Heart right ventricle (tissue), 16 donors: ENCODE data around the gene NGB. TPM values are rescaled to one million over a fixed set of nuclear protein-coding genes. Genes with fewer than 3 reads are reported as not detected.

Experiments
- ATAC-seq, 8 donors: fragments of 200-7000 bp; cut with Tn5 transposase; one replicate each; pipeline ENCODE4 v1.9.1; 2020; ENCODE audit warnings: mild to moderate bottlenecking in 8 of 8, moderate library complexity in 8 of 8, moderate number of reproducible peaks in 1 of 8
- DNase-seq, 2 donors: peaks; one replicate each; pipeline ENCODE4 v3.0.0-alpha.2; 2020
- H3K27ac ChIP-seq, 10 donors: fragments of 200-600 bp; sonication (generic) in 2 of 10; one replicate each; pipeline versions ENCODE4 v1.5.0 to v1.8.0; 2020 to 2022; ENCODE audit warnings: mild to moderate bottlenecking in 3 of 10
- H3K27me3 ChIP-seq, 7 donors: fragments of 200-600 bp; one replicate each; pipeline ENCODE4 v1.8.0; 2021 to 2022; ENCODE audit warnings: mild to moderate bottlenecking in 2 of 7
- H3K36me3 ChIP-seq, 9 donors: fragments of 200-600 bp; sonication (generic) in 1 of 9; one replicate each; pipeline versions ENCODE4 v1.5.0 to v1.8.0; 2020 to 2022; ENCODE audit warnings: mild to moderate bottlenecking in 2 of 9
- H3K4me1 ChIP-seq, 9 donors: fragments of 200-600 bp; sonication (generic) in 1 of 9; one replicate each; pipeline versions ENCODE4 v1.5.0 to v1.8.0; 2020 to 2022; ENCODE audit warnings: mild to moderate bottlenecking in 4 of 9
- H3K4me3 ChIP-seq, 10 donors: fragments of 200-600 bp; sonication (generic) in 2 of 10; one replicate each; pipeline versions ENCODE4 v1.5.0 to v1.8.0; 2020 to 2022; ENCODE audit warnings: mild to moderate bottlenecking in 7 of 10, moderate library complexity in 2 of 10
- H3K9me3 ChIP-seq, 11 donors: fragments of 200-600 bp in 10 of 11; sonication (generic) in 2 of 11; one replicate each; pipeline versions ENCODE4 v1.5.0 to v1.8.0; 2013 to 2022; ENCODE audit warnings: mild to moderate bottlenecking in 2 of 11, control low read depth in 1 of 11, moderate library complexity in 1 of 11
- WGBS, 2 donors: extraction: QIAGEN DNeasy Blood & Tissue Kit; methylation state at CpG; one replicate each; pipeline ENCODE4 v1.1.7; 2013; ENCODE audit warnings: inconsistent platforms in 1 of 2; 5-methylcytosine and 5-hydroxymethylcytosine counted together
- intact Hi-C, 10 donors: fragments of 100-400 bp; cut with DNase I; formaldehyde crosslinking; loops; one replicate each; pipeline versions ENCODE4 v1.11.1 to v1.14.2; 2022
- polyA plus RNA-seq, 2 donors: library from polyadenylated mRNA; stranded (reverse); fragments of 200-250 nt; gene quantifications; one replicate each; pipeline ENCODE4 v1.2.3, GENCODE V29; 2013
- total RNA-seq, 10 donors: library from RNA; stranded (reverse); fragmentation: NEBNext Ultra II Directional in 3 of 10; extraction: Animal tissue kit (Norgen Biotek cat#: 25700) in 3 of 10; gene quantifications; one replicate each; pipeline versions ENCODE4 v1.2.1 to v1.2.4, GENCODE V29; 2021 to 2023
- TF ChIP-seq, protein P1 (sequence below), 9 donors: fragments of 200-600 bp; sonication (generic) in 2 of 9; IDR thresholded peaks; one replicate each; pipeline versions ENCODE4 v1.5.0 to v1.8.0; 2021 to 2022; ENCODE audit warnings: antibody characterized with exemption in 9 of 9, mild to moderate bottlenecking in 5 of 9, moderate library complexity in 1 of 9
- donor health status: Arrhythmogenic right ventricular cardiomyopathy.
- donor health status: ischemic (EF 13 %, LVEDD 7.1; RV severe dilation, severe dysfunction).
- donor health status: healthy with polysubstance abuse.
- donor health status: DM: no; HTN: yes; CAD: no.
- donor health status: DM: no; HTN: no; CAD: no.
- donor health status: ischemic (EF 25% LVEDD 6.9; RV normal size, moderate dysfunction).
- donor health status: ischemic (EF 25% LVEDD 5.7; RV mildly dilated, moderate dysfunction).
- donor health status: healthy.
- donor health status: DM: yes; HTN: yes; CAD: no.
- donor health status: Ischemic cardiomyopathy.
- donor health status: ischemic (EF 35%, LVEDD 5.7; RV mildly dilated, moderate dysfunction).
- donor health status: nonischemic (EF 11% LVEDD 7.7; RV severe dilation, severe dysfunction).
- donor health status: DM: yes; HTN: yes; CAD: no.
- donor health status: PGD.
- donor health status: ischemic (EF 29% LVEDD 5.4; RV normal size, mild dysfunction).
- donor health status: nonischemic (EF 23%, LVEDD 6.1; RV moderate dilation, normal function).

NGB gene
- total and polyA plus RNA-seq, 12 donors, result not detected

DNA sequence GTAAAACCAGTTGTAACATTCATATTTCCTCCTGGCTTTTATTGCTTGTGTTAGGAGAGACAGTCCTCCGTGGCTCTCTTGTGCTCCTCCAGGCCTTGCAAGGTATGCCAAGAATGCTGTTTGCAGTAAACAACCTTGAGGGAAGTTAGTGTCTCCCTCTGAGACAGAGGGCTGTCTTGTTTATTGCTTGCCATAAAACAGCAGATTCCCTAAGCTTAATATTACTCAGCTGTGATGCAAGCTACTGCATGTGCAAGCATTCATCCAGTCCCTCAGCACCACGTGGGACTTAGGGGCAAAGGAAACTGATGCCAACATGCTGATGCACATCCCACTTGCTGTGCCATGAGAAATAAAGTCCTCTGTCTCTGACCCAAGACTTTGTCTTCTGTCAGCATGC is 43.0 kb upstream of the NGB start:
- peaks cover 0 to 10% (median 0%) of the 10 kb centered on the region in 9 donors for H3K36me3 ChIP-seq
- H3K27me3 ChIP-seq, result no peaks in the 10 kb centered on the region
- intact Hi-C loops, result loop anchor here in 6 of 10 donors (5.0 to 10.0 kb wide), 7 partner anchors 159 to 439 kb away; partner anchors contain the start of gene ZDHHC22 (in 1 of the 6)
- TF ChIP-seq, protein P1, sequence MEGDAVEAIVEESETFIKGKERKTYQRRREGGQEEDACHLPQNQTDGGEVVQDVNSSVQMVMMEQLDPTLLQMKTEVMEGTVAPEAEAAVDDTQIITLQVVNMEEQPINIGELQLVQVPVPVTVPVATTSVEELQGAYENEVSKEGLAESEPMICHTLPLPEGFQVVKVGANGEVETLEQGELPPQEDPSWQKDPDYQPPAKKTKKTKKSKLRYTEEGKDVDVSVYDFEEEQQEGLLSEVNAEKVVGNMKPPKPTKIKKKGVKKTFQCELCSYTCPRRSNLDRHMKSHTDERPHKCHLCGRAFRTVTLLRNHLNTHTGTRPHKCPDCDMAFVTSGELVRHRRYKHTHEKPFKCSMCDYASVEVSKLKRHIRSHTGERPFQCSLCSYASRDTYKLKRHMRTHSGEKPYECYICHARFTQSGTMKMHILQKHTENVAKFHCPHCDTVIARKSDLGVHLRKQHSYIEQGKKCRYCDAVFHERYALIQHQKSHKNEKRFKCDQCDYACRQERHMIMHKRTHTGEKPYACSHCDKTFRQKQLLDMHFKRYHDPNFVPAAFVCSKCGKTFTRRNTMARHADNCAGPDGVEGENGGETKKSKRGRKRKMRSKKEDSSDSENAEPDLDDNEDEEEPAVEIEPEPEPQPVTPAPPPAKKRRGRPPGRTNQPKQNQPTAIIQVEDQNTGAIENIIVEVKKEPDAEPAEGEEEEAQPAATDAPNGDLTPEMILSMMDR (IDR thresholded peaks at IDR 0.05), result no peak
- no peak for DNase-seq
- no peak overlapping the region for H3K4me3 ChIP-seq
- no peak overlapping the region for H3K27ac ChIP-seq
- no peak for ATAC-seq
- peaks cover 0 to 54% (median 20%) of the 10 kb centered on the region in 9 donors for H3K4me1 ChIP-seq
- 16 to 31% methylated on average over 2 of the region's 2 CpGs for WGBS, 2 donors
- no peaks in the 10 kb centered on the region for H3K9me3 ChIP-seq

DNA sequence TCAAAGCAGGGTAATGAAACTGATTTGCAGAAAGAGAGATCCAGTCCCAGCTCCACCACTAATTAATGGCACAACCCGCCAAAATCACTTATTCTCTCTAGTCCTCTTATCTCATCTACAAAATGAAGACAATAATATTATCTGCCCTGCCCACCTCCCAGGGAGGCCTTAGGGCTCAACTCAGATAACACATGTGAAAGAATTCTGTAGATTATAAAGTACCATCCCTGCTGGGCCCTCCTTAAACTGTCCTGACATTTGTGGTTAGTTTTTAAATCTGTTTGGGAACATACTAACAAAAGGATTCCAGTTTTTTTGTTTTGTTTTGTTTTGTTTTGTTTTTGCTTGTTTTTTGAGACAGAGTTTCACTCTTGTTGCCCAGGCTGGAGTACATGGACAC is 42.4 kb upstream of the NGB start:
- Histone ChIP-seq H3K27ac (no peak overlapping the region), H3K4me3 (no peak overlapping the region), H3K27me3 (no peaks in the 10 kb centered on the region), H3K9me3 (no peaks in the 10 kb centered on the region), H3K4me1 (peaks cover 0 to 49% (median 20%) of the 10 kb centered on the region in 9 donors), H3K36me3 (peaks cover 0 to 10% (median 0%) of the 10 kb centered on the region in 9 donors)
- no peak for ATAC-seq
- no peak for DNase-seq
- WGBS, 2 donors, result 63 to 72% methylated on average over 1 of the region's 1 CpG
- TF ChIP-seq, protein P1 (IDR thresholded peaks at IDR 0.05), result no peak
- intact Hi-C loops, result loop anchor here in 6 of 10 donors (5.0 to 10.0 kb wide), 7 partner anchors 159 to 439 kb away; partner anchors contain the start of gene ZDHHC22 (in 1 of the 6)

DNA sequence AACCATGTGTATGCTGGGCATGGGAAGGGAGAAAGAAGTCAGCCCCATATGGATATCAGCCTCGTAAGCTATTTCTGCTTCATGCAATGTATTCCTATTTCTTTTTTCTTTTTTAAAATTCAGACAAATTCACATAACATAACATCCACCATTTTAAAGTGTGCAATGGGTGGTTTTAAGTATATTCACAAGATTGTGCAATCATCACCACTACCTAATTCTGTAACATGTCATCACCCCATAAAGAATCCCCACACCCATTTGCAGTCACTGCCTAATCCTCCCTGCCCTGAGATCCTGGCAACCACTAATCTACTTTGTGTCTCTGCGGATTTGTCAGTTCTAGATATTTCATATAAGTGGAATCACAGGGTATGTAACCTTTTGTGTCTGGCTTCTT is 40.2 kb upstream of the NGB start:
- H3K9me3 ChIP-seq, result no peaks in the 10 kb centered on the region
- intact Hi-C loops, result loop anchor here in 6 of 10 donors (5.0 to 10.0 kb wide), 7 partner anchors 156 to 436 kb away; partner anchors contain the start of gene ZDHHC22 (in 1 of the 6)
- 81 to 88% methylated on average over 2 of the region's 2 CpGs for WGBS, 2 donors
- H3K4me1 ChIP-seq, result peaks cover 0 to 45% (median 19%) of the 10 kb centered on the region in 9 donors
- ATAC-seq (no peak), DNase-seq (no peak)
- no peak overlapping the region for H3K4me3 ChIP-seq
- peaks cover 0 to 12% (median 0%) of the 10 kb centered on the region in 9 donors for H3K36me3 ChIP-seq
- H3K27ac ChIP-seq, result no peak overlapping the region
- TF ChIP-seq, protein P1 (IDR thresholded peaks at IDR 0.05), result no peak
- H3K27me3 ChIP-seq, result no peaks in the 10 kb centered on the region

DNA sequence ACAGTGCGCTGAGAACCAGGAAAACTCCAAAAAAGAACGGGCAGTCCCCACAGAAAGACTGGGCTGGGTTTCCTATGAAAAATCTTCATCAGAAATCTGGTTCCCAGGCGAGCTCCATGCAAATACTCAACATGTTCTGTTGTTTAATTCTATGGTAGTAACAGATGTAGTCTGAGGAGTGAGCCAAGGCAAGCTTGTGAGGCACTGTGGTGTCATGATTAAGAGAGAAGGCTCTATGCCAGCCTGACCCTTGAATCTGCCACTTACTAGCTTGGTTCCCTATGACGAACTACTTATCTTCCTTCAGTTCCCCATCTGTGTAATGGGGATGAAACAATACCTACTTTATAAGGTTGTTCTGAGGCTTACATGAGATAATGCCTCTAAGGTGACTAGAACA is 39.0 kb upstream of the NGB start:
- peaks cover 0 to 33% (median 11%) of the 10 kb centered on the region in 9 donors for H3K4me1 ChIP-seq
- no peak for DNase-seq
- no peaks in the 10 kb centered on the region for H3K9me3 ChIP-seq
- ATAC-seq, result no peak
- H3K27ac ChIP-seq, result no peak overlapping the region
- peaks cover 0 to 24% (median 6%) of the 10 kb centered on the region in 9 donors for H3K36me3 ChIP-seq
- no peaks in the 10 kb centered on the region for H3K27me3 ChIP-seq
- TF ChIP-seq, protein P1 (IDR thresholded peaks at IDR 0.05), result no peak
- H3K4me3 ChIP-seq, result no peak overlapping the region
- 84 to 85% methylated on average over 4 of the region's 4 CpGs for WGBS, 2 donors
- intact Hi-C loops, result loop anchor here in 6 of 10 donors (5.0 to 10.0 kb wide), 7 partner anchors 155 to 435 kb away; partner anchors contain the start of gene ZDHHC22 (in 1 of the 6)
